SK-N-SH (cell line): ENCODE measurements around the gene CADM3. TPM values are rescaled to one million over a fixed set of nuclear protein-coding genes. Genes with fewer than 3 reads are reported as not detected.

Experiments used
- CTCF ChIA-PET: fragments of 300-600, 350-600 bp; formaldehyde crosslinking; extraction: SDS; loops from one replicate; lab custom pipeline; 2021; lab: Yijun Ruan, JAX
- POLR2A ChIA-PET: fragments of 350-600 bp; sonication (Branson Sonifier 250); formaldehyde crosslinking; extraction: SDS; loops from one replicate; lab custom pipeline; 2020; ENCODE audit warnings: antibody characterized with exemption, inconsistent platforms; lab: Yijun Ruan, JAX
- DNase-seq: peaks from one replicate; pipeline ENCODE4 v3.0.0; 2012
- H2AFZ ChIP-seq: fragments of 200-600 bp; sonication (generic); 2 replicates; pipeline ENCODE4 v1.8.1; 2016; ENCODE audit warnings: antibody characterized with exemption, mild to moderate bottlenecking, low read depth
- H3F3A ChIP-seq: fragments of 200-600 bp; sonication (generic); replicated peaks from 2 replicates; pipeline ENCODE3; 2016; ENCODE audit warnings: antibody characterized with exemption, mild to moderate bottlenecking; ENCODE audit not compliant: insufficient read depth
- H3K27ac ChIP-seq, 2 experiments: fragments of 200-500 bp in 1 of 2; fragments of 200-600 bp in 1 of 2; sonication (Bioruptor generic) in 1 of 2; sonication (generic), shearing (Covaris generic) in 1 of 2; 2 replicates each; pipeline versions ENCODE4 v1.5.1 to v1.6.1; 2014 to 2016; ENCODE audit warnings: low read depth in 2 of 2, inconsistent platforms in 1 of 2, low read length in 1 of 2, mild to moderate bottlenecking in 1 of 2, mixed read lengths in 1 of 2
- H3K27me3 ChIP-seq: fragments of 200-600 bp; sonication (generic), shearing (Covaris generic); 2 replicates; pipeline ENCODE4 v1.6.1; 2016; ENCODE audit warnings: mixed run types; ENCODE audit not compliant: insufficient read depth
- H3K36me3 ChIP-seq, 2 experiments: fragments of 200-500 bp in 1 of 2; fragments of 200-600 bp in 1 of 2; sonication (Bioruptor generic) in 1 of 2; sonication (generic) in 1 of 2; replicated peaks in 1 of 2; 2 replicates each; pipeline versions ENCODE3 to v1.5.1; 2014 to 2016; ENCODE audit warnings: low read length in 1 of 2, mild to moderate bottlenecking in 1 of 2; ENCODE audit not compliant: insufficient read depth in 2 of 2, control insufficient read depth in 1 of 2
- H3K4me1 ChIP-seq, 2 experiments: fragments of 200-500 bp in 1 of 2; fragments of 200-600 bp in 1 of 2; sonication (Bioruptor generic) in 1 of 2; sonication (generic), shearing (Covaris generic) in 1 of 2; 2 replicates each; pipeline versions ENCODE4 v1.5.1 to v1.6.1; 2014 to 2016; ENCODE audit warnings: low read depth in 1 of 2, low read length in 1 of 2, mixed run types in 1 of 2; ENCODE audit not compliant: insufficient read depth in 2 of 2, control insufficient read depth in 1 of 2
- H3K4me2 ChIP-seq: fragments of 200-600 bp; sonication (generic), shearing (Covaris generic); 2 replicates; pipeline ENCODE4 v1.6.1; 2017; ENCODE audit warnings: mixed run types
- H3K4me3 ChIP-seq, 2 experiments: fragments of 200-500 bp in 1 of 2; fragments of 200-600 bp in 1 of 2; sonication (Bioruptor generic) in 1 of 2; sonication (generic), shearing (Covaris generic) in 1 of 2; 2 replicates each; pipeline versions ENCODE4 v1.5.1 to v1.8.1; 2014 to 2016; ENCODE audit warnings: low read depth in 2 of 2, inconsistent platforms in 1 of 2, low read length in 1 of 2, mild to moderate bottlenecking in 1 of 2, mixed read lengths in 1 of 2, moderate library complexity in 1 of 2
- H3K79me2 ChIP-seq: fragments of 200-600 bp; sonication (generic); 2 replicates; pipeline ENCODE4 v1.8.1; 2017; ENCODE audit warnings: mild to moderate bottlenecking; ENCODE audit not compliant: insufficient read depth
- H3K9ac ChIP-seq: fragments of 200-600 bp; sonication (generic); 2 replicates; pipeline ENCODE4 v1.6.1; 2017; ENCODE audit warnings: mixed run types
- H3K9me2 ChIP-seq: fragments of 200-600 bp; sonication (generic); 2 replicates; pipeline ENCODE4 v1.6.1; 2017; ENCODE audit warnings: mixed run types
- H3K9me3 ChIP-seq: fragments of 200-600 bp; sonication (generic); 2 replicates; pipeline ENCODE4 v1.6.1; 2017; ENCODE audit warnings: mixed run types, mild to moderate bottlenecking, moderate library complexity
- H4K20me1 ChIP-seq: fragments of 200-600 bp; sonication (generic); 2 replicates; pipeline ENCODE4 v1.6.1; 2017; ENCODE audit warnings: mild to moderate bottlenecking, mixed run types; ENCODE audit not compliant: insufficient read depth
- CTCF ChIP-seq: fragments of 200-600 bp; sonication (generic); IDR thresholded peaks from 2 replicates; pipeline ENCODE4 v1.6.1; 2017; ENCODE audit warnings: antibody characterized with exemption, mild to moderate bottlenecking, moderate library complexity
- ELF1 ChIP-seq: IDR thresholded peaks from 2 replicates; pipeline ENCODE4 v1.4.0; 2012
- EP300 ChIP-seq, 2 experiments: IDR thresholded peaks; 2 replicates each; pipeline versions ENCODE4 v1.4.0 to v1.6.1; 2012; ENCODE audit warnings: borderline replicate concordance in 1 of 2, low read depth in 1 of 2, low read length in 1 of 2
- FOSL2 ChIP-seq: IDR thresholded peaks from 2 replicates; pipeline ENCODE4 v1.4.0; 2012; ENCODE audit warnings: low read depth, mild to moderate bottlenecking, moderate library complexity, borderline replicate concordance
- FOXJ3 ChIP-seq: sonication (generic); formaldehyde crosslinking; IDR thresholded peaks from 2 replicates; pipeline ENCODE4 v1.5.1; 2020; ENCODE audit warnings: mild to moderate bottlenecking, missing genetic modification reagents
- FOXM1 ChIP-seq: IDR thresholded peaks from 2 replicates; pipeline ENCODE4 v1.4.0; 2012; ENCODE audit warnings: low read depth, mild to moderate bottlenecking
- JUND ChIP-seq: IDR thresholded peaks from 2 replicates; pipeline ENCODE4 v1.4.0; 2012
- MAX ChIP-seq: IDR thresholded peaks from 2 replicates; pipeline ENCODE4 v1.4.0; 2012; ENCODE audit warnings: low read depth
- MEF2A ChIP-seq: IDR thresholded peaks from 2 replicates; pipeline ENCODE4 v1.4.0; 2012; ENCODE audit warnings: low read depth, borderline replicate concordance
- NRF1 ChIP-seq: IDR thresholded peaks from 2 replicates; pipeline ENCODE4 v1.6.1; 2012; ENCODE audit warnings: low read depth, mild to moderate bottlenecking, low read length
- POLR2AphosphoS5 ChIP-seq: IDR thresholded peaks from 2 replicates; pipeline ENCODE4 v1.6.1; 2012; ENCODE audit warnings: low read depth, low read length
- RCOR1 ChIP-seq: fragments of 150-350 bp; IDR thresholded peaks from 2 replicates; pipeline ENCODE4 v1.6.1; 2017; ENCODE audit warnings: antibody characterized with exemption, low read length
- RFX5 ChIP-seq: IDR thresholded peaks from 2 replicates; pipeline ENCODE4 v1.6.1; 2012; ENCODE audit warnings: mild to moderate bottlenecking, improper control_type of control experiment, low read length
- SMC3 ChIP-seq: IDR thresholded peaks from 2 replicates; pipeline ENCODE4 v1.6.1; 2012; ENCODE audit warnings: low read depth, low read length, improper control_type of control experiment
- TEAD4 ChIP-seq: IDR thresholded peaks from 2 replicates; pipeline ENCODE4 v1.4.0; 2012; ENCODE audit warnings: mild to moderate bottlenecking, borderline replicate concordance; ENCODE audit not compliant: insufficient read depth
- YY1 ChIP-seq: IDR thresholded peaks from 2 replicates; pipeline ENCODE4 v1.4.0; 2012; ENCODE audit warnings: low read depth, mild to moderate bottlenecking
- WGBS: methylation state at CpG from one replicate; pipeline ENCODE4 v1.1.6; 2017; ENCODE audit warnings: low lambda C conversion rate; 5-methylcytosine and 5-hydroxymethylcytosine counted together
- polyA plus RNA-seq, 3 experiments: library from polyadenylated mRNA; depleted of rRNA; stranded (reverse); fragments of >200 nt; gene quantifications; 2 replicates each; pipeline ENCODE4 v1.2.3, GENCODE V29; 2012

Gene CADM3
- polyA plus RNA-seq, 1 of the 3 experiments (the other 2 are of a cell fraction) = 0.94 TPM

GRCh38 chr1:159144571-159144970 lies 26.8 kb upstream of the CADM3 start:
- Histone ChIP-seq H3K27ac (no peak overlapping the region), H3K36me3 (no peaks in the 10 kb centered on the region), H3K4me2 (no peak overlapping the region), H3K9me2 (no peaks in the 10 kb centered on the region), H2AFZ (no peak overlapping the region), H3K9me3 (no peaks in the 10 kb centered on the region), H3K27me3 (peaks cover 15% of the 10 kb centered on the region), H3K79me2 (no peaks in the 10 kb centered on the region), H3F3A (no peaks in the 10 kb centered on the region), H4K20me1 (no peaks in the 10 kb centered on the region), H3K9ac (no peak overlapping the region), H3K4me1 (no peaks in the 10 kb centered on the region; a peak in 1 of 4 replicates), H3K4me3 (no peak overlapping the region)
- 34% methylated on average over 3 of the region's 3 CpGs for WGBS
- CTCF ChIA-PET = interaction anchor here (1.7 to 3.5 kb wide), 3 partner anchors 12 to 67 kb away, joined by 4 to 15 read pairs (median 8); no protein-coding TSS in a partner anchor
- no peak for TF ChIP-seq EP300 (IDR thresholded peaks at IDR 0.05; ENCODE audit: borderline replicate concordance in 1 of 2, low read depth in 1 of 2, low read length in 1 of 2)
- no peak for TF ChIP-seq MEF2A
- TF ChIP-seq NRF1 = no peak
- no peak for TF ChIP-seq RCOR1
- DNase-seq = no peak
- POLR2A ChIA-PET = no interaction called here

GRCh38 chr1:159146980-159147379 lies 24.4 kb upstream of the CADM3 start:
- 0% methylated on average over 3 of the region's 3 CpGs for WGBS
- H3K4me3 ChIP-seq = no peak overlapping the region
- no peak overlapping the region for H3K9ac ChIP-seq
- no peaks in the 10 kb centered on the region for H3F3A ChIP-seq
- no peaks in the 10 kb centered on the region for H3K9me2 ChIP-seq
- H3K27me3 ChIP-seq = peaks cover 5% of the 10 kb centered on the region; the same call in 1 of the 2 replicates
- no peaks in the 10 kb centered on the region for H3K36me3 ChIP-seq
- no peak overlapping the region for H3K4me2 ChIP-seq
- no peaks in the 10 kb centered on the region for H4K20me1 ChIP-seq
- POLR2A ChIA-PET = no interaction called here
- no peak overlapping the region for H2AFZ ChIP-seq
- no peak overlapping the region for H3K27ac ChIP-seq
- DNase-seq = no peak
- H3K9me3 ChIP-seq = no peaks in the 10 kb centered on the region
- no peaks in the 10 kb centered on the region for H3K79me2 ChIP-seq
- CTCF ChIA-PET = interaction anchor here (1.0 to 2.4 kb wide), 4 partner anchors 14 to 64 kb away, joined by 3 to 11 read pairs (median 4); no protein-coding TSS in a partner anchor
- H3K4me1 ChIP-seq = no peaks in the 10 kb centered on the region
- TF ChIP-seq FOSL2 (no peak), EP300 (IDR thresholded peaks at IDR 0.05; ENCODE audit: borderline replicate concordance in 1 of 2, low read depth in 1 of 2, low read length in 1 of 2) (no peak), POLR2AphosphoS5 (no peak), FOXM1 (no peak), CTCF (no peak), FOXJ3 (CRISPR knock-in tag) (no peak), MAX (no peak), TEAD4 (no peak), SMC3 (no peak), ELF1 (no peak), JUND (no peak), YY1 (no peak), NRF1 (no peak), MEF2A (no peak), RFX5 (no peak)
